HL-60 (cell line): Measurements from ENCODE around the gene CD34.

Experiments used
- POLR2AphosphoS5 ChIP-seq: IDR thresholded peaks from 2 replicates; pipeline ENCODE4 v1.6.1; 2012; ENCODE audit warnings: low read depth
- TF ChIP-seq, protein P1 (sequence below): IDR thresholded peaks from one replicate; pipeline ENCODE4 v1.5.1; 2011; ENCODE audit warnings: low read length, control low read depth, inconsistent platforms; ENCODE audit not compliant: insufficient read depth

DNA sequence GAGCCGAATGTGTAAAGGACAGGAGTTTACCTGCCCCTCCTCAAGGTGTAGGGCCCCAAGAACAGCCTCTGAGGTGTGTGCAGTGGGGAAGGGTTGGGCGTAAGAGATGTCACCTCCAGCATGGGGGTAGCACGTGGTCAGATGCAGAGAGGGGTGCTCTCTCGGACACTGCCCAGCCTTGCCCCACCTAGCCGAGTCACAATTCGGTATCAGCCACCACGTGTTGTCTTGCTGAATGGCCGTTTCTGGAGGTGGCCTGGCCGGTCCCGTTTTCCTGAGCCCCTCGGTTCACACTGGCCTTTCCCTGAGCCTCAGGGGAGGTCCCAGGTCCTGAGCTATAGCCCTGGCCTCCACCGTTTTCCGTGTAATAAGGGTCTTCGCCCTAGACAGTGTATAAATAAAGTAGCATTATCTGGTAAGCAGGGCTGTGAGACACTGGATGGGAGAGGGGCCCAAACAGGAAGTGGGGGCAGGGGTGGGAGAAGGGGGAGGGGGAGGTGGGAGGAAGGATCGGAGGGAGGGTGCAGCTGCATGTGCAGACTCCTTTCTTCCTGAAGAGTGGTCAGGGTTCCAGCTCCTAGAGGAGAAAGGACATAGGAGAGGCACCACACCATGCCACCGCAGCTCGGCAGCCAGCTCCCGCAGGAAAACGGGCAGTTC lies 23.3 kb downstream of the CD34 start:
- TF ChIP-seq, protein P1, sequence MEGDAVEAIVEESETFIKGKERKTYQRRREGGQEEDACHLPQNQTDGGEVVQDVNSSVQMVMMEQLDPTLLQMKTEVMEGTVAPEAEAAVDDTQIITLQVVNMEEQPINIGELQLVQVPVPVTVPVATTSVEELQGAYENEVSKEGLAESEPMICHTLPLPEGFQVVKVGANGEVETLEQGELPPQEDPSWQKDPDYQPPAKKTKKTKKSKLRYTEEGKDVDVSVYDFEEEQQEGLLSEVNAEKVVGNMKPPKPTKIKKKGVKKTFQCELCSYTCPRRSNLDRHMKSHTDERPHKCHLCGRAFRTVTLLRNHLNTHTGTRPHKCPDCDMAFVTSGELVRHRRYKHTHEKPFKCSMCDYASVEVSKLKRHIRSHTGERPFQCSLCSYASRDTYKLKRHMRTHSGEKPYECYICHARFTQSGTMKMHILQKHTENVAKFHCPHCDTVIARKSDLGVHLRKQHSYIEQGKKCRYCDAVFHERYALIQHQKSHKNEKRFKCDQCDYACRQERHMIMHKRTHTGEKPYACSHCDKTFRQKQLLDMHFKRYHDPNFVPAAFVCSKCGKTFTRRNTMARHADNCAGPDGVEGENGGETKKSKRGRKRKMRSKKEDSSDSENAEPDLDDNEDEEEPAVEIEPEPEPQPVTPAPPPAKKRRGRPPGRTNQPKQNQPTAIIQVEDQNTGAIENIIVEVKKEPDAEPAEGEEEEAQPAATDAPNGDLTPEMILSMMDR, result no peak
- TF ChIP-seq POLR2AphosphoS5, result no peak
